LNCAP (cell line): ENCODE data around the gene TUBA3C.

Experiments used
- TF ChIP-seq, protein P1 (sequence below): fragments of 450-650 bp; IDR thresholded peaks from 2 replicates; pipeline ENCODE4 v1.5.1; 2017; ENCODE audit warnings: mild to moderate bottlenecking

TUBA3C gene

DNA sequence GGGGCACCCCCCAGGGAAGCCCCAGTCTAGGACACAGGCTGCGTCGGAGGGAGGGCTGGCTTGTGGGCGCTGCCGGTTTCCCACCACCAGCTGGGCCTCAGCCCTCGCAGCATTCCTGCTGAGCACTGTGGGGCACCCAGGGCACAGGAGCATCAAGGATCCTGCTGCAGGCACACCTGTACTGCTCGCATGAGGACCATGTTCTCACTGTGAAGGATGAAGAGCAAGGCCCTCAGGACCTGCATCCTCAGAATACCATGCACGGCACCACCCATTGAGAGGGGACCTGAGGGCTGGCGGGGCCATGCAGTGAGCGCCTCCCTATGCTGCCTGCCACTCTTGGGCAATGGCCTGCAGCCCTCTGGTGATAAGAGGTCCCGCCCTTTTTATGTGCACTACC, 31.4 kb downstream of the TUBA3C start:
- TF ChIP-seq, protein P1, sequence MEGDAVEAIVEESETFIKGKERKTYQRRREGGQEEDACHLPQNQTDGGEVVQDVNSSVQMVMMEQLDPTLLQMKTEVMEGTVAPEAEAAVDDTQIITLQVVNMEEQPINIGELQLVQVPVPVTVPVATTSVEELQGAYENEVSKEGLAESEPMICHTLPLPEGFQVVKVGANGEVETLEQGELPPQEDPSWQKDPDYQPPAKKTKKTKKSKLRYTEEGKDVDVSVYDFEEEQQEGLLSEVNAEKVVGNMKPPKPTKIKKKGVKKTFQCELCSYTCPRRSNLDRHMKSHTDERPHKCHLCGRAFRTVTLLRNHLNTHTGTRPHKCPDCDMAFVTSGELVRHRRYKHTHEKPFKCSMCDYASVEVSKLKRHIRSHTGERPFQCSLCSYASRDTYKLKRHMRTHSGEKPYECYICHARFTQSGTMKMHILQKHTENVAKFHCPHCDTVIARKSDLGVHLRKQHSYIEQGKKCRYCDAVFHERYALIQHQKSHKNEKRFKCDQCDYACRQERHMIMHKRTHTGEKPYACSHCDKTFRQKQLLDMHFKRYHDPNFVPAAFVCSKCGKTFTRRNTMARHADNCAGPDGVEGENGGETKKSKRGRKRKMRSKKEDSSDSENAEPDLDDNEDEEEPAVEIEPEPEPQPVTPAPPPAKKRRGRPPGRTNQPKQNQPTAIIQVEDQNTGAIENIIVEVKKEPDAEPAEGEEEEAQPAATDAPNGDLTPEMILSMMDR: no peak

DNA sequence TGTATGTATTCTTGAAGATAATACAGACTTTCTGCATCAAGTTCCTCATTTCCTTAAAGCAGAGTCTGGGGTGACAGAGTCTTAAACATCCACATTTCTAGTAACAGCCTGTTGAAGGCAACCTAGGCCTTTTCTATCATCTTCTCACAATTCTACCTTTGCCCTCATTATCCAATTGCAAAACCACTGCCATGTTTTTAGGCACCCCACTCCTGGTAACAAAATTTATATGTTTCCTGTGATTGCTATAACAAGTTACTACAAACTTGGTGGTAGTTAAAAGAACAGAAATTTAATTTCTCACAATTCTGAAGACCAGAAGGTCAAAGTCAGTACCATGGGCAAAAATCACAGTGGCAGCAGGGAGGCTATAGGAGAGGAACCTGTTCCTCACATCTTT, 33.1 kb downstream of the TUBA3C start:
- TF ChIP-seq, protein P1: no peak
